Keratinocyte (primary cell): ENCODE results near the gene ARHGEF38. TPM values are rescaled to one million over a fixed set of nuclear protein-coding genes. Genes with fewer than 3 reads are reported as not detected.

Source experiments
- DNase-seq: peaks from one replicate; pipeline ENCODE4 v3.0.0-alpha.2; 2011; ENCODE audit warnings: low read depth, missing footprints, low spot score
- FAIRE-seq: peaks from 2 replicates; lab custom pipeline; 2011; peaks lifted over from hg19 to GRCh38; lab: Jason Lieb, UNC
- H2AFZ ChIP-seq: 2 replicates; pipeline ENCODE4 v1.6.0; 2012; ENCODE audit warnings: low read length, control low read depth, inconsistent platforms; ENCODE audit not compliant: control insufficient read depth
- H3K27ac ChIP-seq: 2 replicates; pipeline ENCODE4 v1.5.1; 2011; ENCODE audit warnings: low read length; ENCODE audit not compliant: control insufficient read depth, insufficient read depth
- H3K27me3 ChIP-seq: 3 replicates; pipeline ENCODE4 v1.6.0; 2011; ENCODE audit warnings: low read length; ENCODE audit not compliant: control insufficient read depth, insufficient read depth; ENCODE audit errors: extremely low read depth
- H3K36me3 ChIP-seq, 2 experiments: 2 replicates in 1 of 2; 3 replicates in 1 of 2; pipeline ENCODE4 v1.5.1; 2011; ENCODE audit warnings: low read length in 2 of 2, mild to moderate bottlenecking in 1 of 2; ENCODE audit not compliant: control insufficient read depth in 2 of 2, insufficient read depth in 2 of 2; ENCODE audit errors: extremely low read depth in 1 of 2
- H3K4me1 ChIP-seq: 3 replicates; pipeline ENCODE4 v1.5.1; 2011; ENCODE audit warnings: low read length; ENCODE audit not compliant: control insufficient read depth, insufficient read depth; ENCODE audit errors: extremely low read depth
- H3K4me2 ChIP-seq: 3 replicates; pipeline ENCODE4 v1.6.0; 2011; ENCODE audit warnings: low read depth, low read length; ENCODE audit not compliant: control insufficient read depth, insufficient read depth; ENCODE audit errors: extremely low read depth
- H3K4me3 ChIP-seq, 3 experiments: fragments of 200-600 bp in 1 of 3; sonication (generic) in 1 of 3; 2 replicates in 2 of 3; 3 replicates in 1 of 3; pipeline ENCODE4 v1.5.1; 2011 to 2016; ENCODE audit warnings: low read length in 3 of 3, mild to moderate bottlenecking in 3 of 3, control low read depth in 2 of 3, inconsistent platforms in 1 of 3, low read depth in 1 of 3, mixed read lengths in 1 of 3, mixed run types in 1 of 3, moderate library complexity in 1 of 3; ENCODE audit not compliant: control insufficient read depth in 2 of 3, insufficient read depth in 2 of 3; ENCODE audit errors: extremely low read depth in 1 of 3
- H3K79me2 ChIP-seq: 2 replicates; pipeline ENCODE4 v1.6.0; 2012; ENCODE audit warnings: low read length; ENCODE audit not compliant: control insufficient read depth, insufficient read depth
- H3K9ac ChIP-seq: 3 replicates; pipeline ENCODE4 v1.6.0; 2011; ENCODE audit warnings: low read length; ENCODE audit not compliant: control insufficient read depth, insufficient read depth; ENCODE audit errors: extremely low read depth
- H3K9me1 ChIP-seq: 3 replicates; pipeline ENCODE4 v1.6.0; 2011; ENCODE audit warnings: low read length; ENCODE audit not compliant: control insufficient read depth, insufficient read depth; ENCODE audit errors: extremely low read depth
- H3K9me3 ChIP-seq: 2 replicates; pipeline ENCODE4 v1.5.1; 2012; ENCODE audit warnings: low read depth, low read length; ENCODE audit not compliant: control insufficient read depth
- H4K20me1 ChIP-seq: 3 replicates; pipeline ENCODE4 v1.6.0; 2011; ENCODE audit warnings: low read length; ENCODE audit not compliant: control insufficient read depth, insufficient read depth; ENCODE audit errors: extremely low read depth
- CTCF ChIP-seq, 3 experiments: IDR thresholded peaks in 1 of 3; conservative IDR thresholded peaks in 1 of 3; optimal IDR thresholded peaks in 1 of 3; 2 replicates in 2 of 3; 3 replicates in 1 of 3; pipeline versions ENCODE3 to v1.5.1; 2011; ENCODE audit warnings: low read length in 3 of 3, mild to moderate bottlenecking in 3 of 3, moderate library complexity in 2 of 3, control low read depth in 1 of 3, inconsistent platforms in 1 of 3; ENCODE audit not compliant: insufficient read depth in 2 of 3; ENCODE audit errors: extremely low read depth in 1 of 3
- EZH2 ChIP-seq: IDR thresholded peaks from one replicate; pipeline ENCODE4 v1.6.1; 2012; ENCODE audit warnings: inconsistent platforms, mild to moderate bottlenecking, low read length, moderate library complexity
- dilution Hi-C: fragments of 300-500 bp; cut with MboI; formaldehyde crosslinking; loops from one replicate; pipeline ENCODE4 v1.7.0; 2020; ENCODE audit warnings: low sequenced_read_pairs; ENCODE audit not compliant: extremely low pct_ligation_motif_present
- polyA plus RNA-seq, 5 experiments: library from polyadenylated mRNA; depleted of rRNA in 3 of 5; stranded (reverse) in 3 of 5; stranded (forward) in 1 of 5; unstranded in 1 of 5; fragments of >200 nt; gene quantifications; 1 replicate in 1 of 5; 2 replicates in 3 of 5; 3 replicates in 1 of 5; pipeline versions ENCODE4 v1.2.1 to v1.2.3, GENCODE V29; 2011 to 2012; ENCODE audit warnings: missing spikeins in 2 of 5, low read depth in 1 of 5, low replicate concordance in 1 of 5

The ARHGEF38 gene
- polyA plus RNA-seq, 1 donor (not counting 4 experiments of a cell fraction or from before 2014, with no cell fraction given) = 0.09 TPM

- Histone ChIP-seq H4K20me1 (no peaks in the 10 kb centered on the region), H3K9me3 (no peaks in the 10 kb centered on the region), H3K4me3 (no peak overlapping the region), H3K27ac (no peak overlapping the region), H3K9ac (no peak overlapping the region), H3K36me3 (no peaks in the 10 kb centered on the region), H3K9me1 (no peaks in the 10 kb centered on the region), H3K27me3 (no peaks in the 10 kb centered on the region), H2AFZ (no peak overlapping the region), H3K4me2 (no peak overlapping the region), H3K79me2 (no peaks in the 10 kb centered on the region), H3K4me1 (no peaks in the 10 kb centered on the region)
- no peak for DNase-seq
- TF ChIP-seq EZH2 (no peak), CTCF (optimal IDR thresholded peaks at IDR 0.05 in 1 of 3, IDR thresholded peaks at IDR 0.05 in 1 of 3, conservative IDR thresholded peaks at IDR 0.05 in 1 of 3; ENCODE audit: extremely low read depth in 1 of 3, insufficient read depth in 2 of 3, low read length in 3 of 3) (no peak)
- dilution Hi-C loops = no loop called here
- no peak for FAIRE-seq
These were observed 11.0 kb upstream of the ARHGEF38 start for GRCh38 chr4:105541420-105541819.

GRCh38 chr4:105542039-105542438 is 10.4 kb upstream of the ARHGEF38 start:
- H3K4me2 ChIP-seq = no peak overlapping the region
- no peak overlapping the region for H2AFZ ChIP-seq

More at GRCh38 chr4:105542039-105542438, 10.4 kb upstream of the ARHGEF38 start:
- Histone ChIP-seq H3K9ac (no peak overlapping the region), H3K9me3 (no peaks in the 10 kb centered on the region), H3K36me3 (no peaks in the 10 kb centered on the region), H3K79me2 (no peaks in the 10 kb centered on the region), H3K9me1 (no peaks in the 10 kb centered on the region), H3K4me1 (no peaks in the 10 kb centered on the region), H3K27ac (no peak overlapping the region), H3K27me3 (no peaks in the 10 kb centered on the region), H3K4me3 (no peak overlapping the region), H4K20me1 (no peaks in the 10 kb centered on the region)
- dilution Hi-C loops = no loop called here
- DNase-seq (no peak), FAIRE-seq (no peak)
- TF ChIP-seq CTCF (optimal IDR thresholded peaks at IDR 0.05 in 1 of 3, IDR thresholded peaks at IDR 0.05 in 1 of 3, conservative IDR thresholded peaks at IDR 0.05 in 1 of 3; ENCODE audit: extremely low read depth in 1 of 3, insufficient read depth in 2 of 3, low read length in 3 of 3) (no peak), EZH2 (no peak)
